Peyer's patch (tissue), 4 donors: ENCODE measurements around the gene PRAMEF18. TPM values are rescaled to one million over a fixed set of nuclear protein-coding genes. Genes with fewer than 3 reads are reported as not detected.
"Not testable (repeated sequence)": the region's sequence is repeated elsewhere in the genome, so short reads cannot be mapped to it uniquely, and the experiment has no call there.

Experiments used
- DNase-seq, 3 donors: peaks; one replicate each; pipeline ENCODE4 v3.0.0-alpha.2; 2017 to 2019
- H3K27ac ChIP-seq, 4 donors: fragments of 200-600 bp; sonication (generic); one replicate each; pipeline ENCODE4 v1.5.1; 2016 to 2019
- H3K27me3 ChIP-seq, 2 donors: fragments of 200-600 bp; sonication (generic); one replicate each; pipeline ENCODE4 v1.5.1; 2019
- H3K36me3 ChIP-seq, 3 donors: fragments of 200-600 bp; sonication (generic); one replicate each; pipeline ENCODE4 v1.5.1; 2016 to 2019
- H3K4me1 ChIP-seq, 4 donors: fragments of 200-600 bp; sonication (generic); one replicate each; pipeline ENCODE4 v1.5.1; 2016 to 2019
- H3K4me3 ChIP-seq, 4 donors: fragments of 200-600 bp; sonication (generic); 1 replicate in 3 of 4; 2 replicates in 1 of 4; pipeline ENCODE4 v1.5.1; 2016 to 2019; ENCODE audit warnings: mild to moderate bottlenecking in 1 of 4
- H3K9me3 ChIP-seq, 4 donors: fragments of 200-600 bp; sonication (generic); one replicate each; pipeline ENCODE4 v1.5.1; 2016 to 2019; ENCODE audit warnings: mild to moderate bottlenecking in 1 of 4
- total RNA-seq, 4 donors: library from RNA; depleted of rRNA; stranded (reverse); fragments of >200 nt; gene quantifications; one replicate each; pipeline ENCODE4 v1.1.0, GENCODE V29; 2016

Gene PRAMEF18, protein sequence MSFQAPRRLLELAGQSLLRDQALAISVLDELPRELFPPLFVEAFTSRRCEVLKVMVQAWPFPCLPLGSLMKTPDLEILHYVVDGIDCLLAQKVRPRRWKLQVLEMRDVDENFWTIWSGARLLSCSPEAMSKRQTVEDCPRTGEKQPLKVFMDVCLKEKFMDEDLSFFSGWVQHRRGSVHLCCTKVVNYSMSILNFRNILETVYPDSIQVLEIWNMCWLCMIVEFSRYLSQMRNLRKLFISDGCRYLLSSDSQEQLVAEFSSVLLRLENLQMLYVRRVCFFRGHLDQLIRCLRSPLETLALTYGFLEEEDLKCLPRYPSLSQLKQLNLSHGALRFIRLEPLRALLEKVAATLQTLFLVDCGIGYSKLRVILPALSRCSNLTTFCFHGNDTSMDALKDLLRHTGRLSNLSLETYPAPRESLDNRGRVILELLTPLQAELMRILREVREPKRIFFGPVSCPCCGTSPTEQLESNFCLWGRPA
- not detected for total RNA-seq

DNA sequence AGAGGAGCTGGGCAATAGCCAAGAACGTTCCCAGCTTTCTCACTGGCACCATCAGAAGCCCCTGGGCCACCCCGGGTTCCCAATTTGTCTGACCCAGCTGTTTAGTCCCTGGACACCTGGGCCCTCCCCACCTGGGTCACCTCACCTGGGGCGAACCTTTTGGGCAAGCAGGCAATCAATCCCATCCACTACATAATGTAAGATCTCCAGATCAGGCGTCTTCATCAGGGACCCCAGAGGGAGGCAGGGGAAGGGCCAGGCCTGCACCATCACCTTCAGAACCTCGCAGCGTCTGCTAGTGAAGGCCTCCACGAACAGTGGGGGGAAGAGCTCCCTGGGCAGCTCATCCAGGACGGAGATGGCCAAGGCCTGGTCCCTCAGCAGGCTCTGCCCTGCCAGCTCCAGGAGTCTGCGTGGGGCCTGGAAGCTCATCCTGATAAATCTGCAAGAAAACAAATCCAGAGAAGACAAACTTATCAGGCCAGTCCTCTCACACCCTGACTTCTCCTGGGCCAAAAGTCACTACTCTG, at the start of gene PRAMEF18:
PRAMEF18 (minus strand) TSS at position 480 of the 530 bp plus-strand sequence; CDS start at position 432, 48 bp downstream.
- DNase-seq, H3K4me3 ChIP-seq, H3K36me3 ChIP-seq, H3K9me3 ChIP-seq, H3K27me3 ChIP-seq, H3K27ac ChIP-seq, H3K4me1 ChIP-seq: not testable (repeated sequence)

DNA sequence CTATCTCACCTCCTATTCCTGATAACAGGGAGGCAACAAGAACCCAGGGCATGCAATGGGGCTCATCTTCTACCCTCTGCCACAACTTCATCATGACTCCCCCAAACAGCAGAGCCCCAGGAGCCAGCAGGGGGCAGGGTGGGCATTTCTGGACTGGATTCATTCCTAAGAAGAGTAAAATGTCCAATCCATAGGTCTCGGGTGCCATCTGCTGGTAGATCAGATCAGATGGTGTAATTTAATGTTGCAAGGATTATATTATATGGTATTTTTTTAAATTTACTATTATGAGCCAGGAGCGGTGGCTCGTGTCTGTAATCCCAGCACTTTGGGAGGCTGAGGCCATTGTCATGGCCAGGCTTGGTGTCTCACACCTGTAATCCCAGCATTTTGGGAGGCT, 39.2 kb upstream of the PRAMEF18 start:
- DNase-seq, H3K4me1 ChIP-seq, H3K27ac ChIP-seq, H3K4me3 ChIP-seq, H3K9me3 ChIP-seq, H3K36me3 ChIP-seq, H3K27me3 ChIP-seq: not testable (repeated sequence)

DNA sequence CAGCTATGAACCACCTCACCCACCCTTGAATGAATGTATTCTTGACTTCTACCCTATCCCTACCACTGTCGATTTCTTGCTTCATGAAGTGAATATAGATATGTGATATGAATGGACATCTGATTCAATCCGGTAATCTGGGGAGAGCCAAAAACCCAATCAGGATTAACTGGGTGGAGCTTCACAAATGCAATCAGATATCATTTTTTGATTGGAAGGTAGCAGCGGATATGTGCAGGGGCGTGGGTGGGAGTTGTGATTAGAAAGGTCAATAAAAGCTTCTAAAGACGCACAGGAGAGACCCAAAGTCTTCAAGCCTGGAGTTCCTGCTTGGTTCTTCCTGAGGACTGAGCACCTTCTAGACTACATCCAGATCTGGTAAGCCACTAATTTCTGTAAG, 27.9 kb upstream of the PRAMEF18 start, which contains the start of gene PRAMEF5:
PRAMEF5 (plus strand) TSS at position 301 of the 400 bp plus-strand sequence. CDS start 5,071 bp downstream, outside the sequence.
- H3K4me3 ChIP-seq, H3K36me3 ChIP-seq, H3K27ac ChIP-seq, H3K27me3 ChIP-seq, H3K9me3 ChIP-seq, H3K4me1 ChIP-seq, DNase-seq: not testable (repeated sequence)

DNA sequence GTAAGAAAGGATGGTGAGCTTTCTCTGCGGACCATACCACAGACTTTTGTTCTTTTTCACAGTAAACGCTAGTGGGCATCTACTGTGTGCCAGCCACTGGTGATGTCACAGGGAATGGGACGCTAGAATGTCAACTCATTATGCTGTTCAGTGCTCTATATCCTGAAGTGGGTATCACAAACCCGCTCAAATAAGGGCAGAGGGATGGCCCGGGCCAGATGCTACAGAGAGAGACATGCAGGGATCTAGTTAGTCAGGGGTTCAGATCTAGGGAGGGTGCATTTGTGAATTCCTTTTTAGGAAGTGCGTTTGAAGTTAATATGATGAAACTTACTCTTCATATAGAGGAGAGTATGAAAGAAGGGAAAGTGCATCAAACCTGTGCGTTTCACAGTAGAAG, 21.2 kb upstream of the PRAMEF18 start:
- H3K4me1 ChIP-seq, H3K27me3 ChIP-seq, DNase-seq, H3K27ac ChIP-seq, H3K4me3 ChIP-seq, H3K9me3 ChIP-seq, H3K36me3 ChIP-seq: not testable (repeated sequence)

DNA sequence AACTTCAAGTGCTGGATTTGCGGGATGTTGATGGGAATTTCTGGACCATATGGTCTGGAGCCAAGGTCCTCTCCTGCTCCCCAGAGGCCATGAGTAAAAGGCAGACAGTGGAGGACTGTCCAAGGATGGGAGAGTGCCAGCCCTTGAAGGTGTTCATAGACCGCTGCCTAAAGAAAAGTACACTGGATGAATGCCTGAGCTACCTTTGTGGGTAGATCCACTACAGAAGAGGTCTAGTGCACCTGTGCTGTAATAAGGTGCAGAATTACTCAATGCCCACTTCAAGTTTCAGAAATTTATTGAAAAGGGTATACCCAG, 20.6 kb upstream of the PRAMEF18 start:
- not testable (repeated sequence) for H3K4me1 ChIP-seq, DNase-seq, H3K36me3 ChIP-seq, H3K4me3 ChIP-seq, H3K9me3 ChIP-seq, H3K27ac ChIP-seq, H3K27me3 ChIP-seq

DNA sequence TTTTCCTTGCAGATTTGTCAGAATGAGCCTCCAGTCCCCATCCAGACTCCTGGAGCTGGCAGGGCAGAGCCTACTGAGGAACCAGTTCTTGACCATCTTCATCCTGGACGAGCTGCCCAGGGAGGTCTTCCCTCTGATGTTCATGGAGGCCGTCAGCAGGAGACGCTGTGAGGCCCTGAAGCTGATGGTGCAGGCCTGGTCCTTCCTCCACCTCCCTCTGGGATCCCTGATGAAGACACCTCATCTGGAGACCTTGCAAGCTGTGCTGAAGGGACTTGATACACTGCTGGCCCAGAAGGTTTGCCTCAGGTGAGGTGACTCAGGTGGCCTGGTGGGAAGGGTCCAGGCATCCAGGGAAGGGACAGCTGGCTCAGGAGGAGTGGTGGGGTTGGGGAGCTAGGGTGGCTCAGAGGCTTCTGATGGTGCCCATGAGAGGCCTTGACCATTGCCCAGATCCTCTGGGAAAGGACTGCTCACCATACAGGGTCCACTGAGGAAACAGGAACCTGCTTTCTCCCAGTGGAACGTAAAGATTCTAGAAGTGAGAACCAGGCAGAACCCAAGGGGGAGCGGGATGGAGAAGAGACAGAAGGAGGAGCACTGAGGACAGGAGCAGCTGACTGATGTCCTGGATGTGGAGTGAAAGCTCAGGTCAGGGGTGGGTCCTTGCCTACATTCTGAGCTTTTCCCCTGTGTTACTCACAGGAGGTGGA, 20.0 kb upstream of the PRAMEF18 start:
- not testable (repeated sequence) for H3K27me3 ChIP-seq, DNase-seq, H3K27ac ChIP-seq, H3K36me3 ChIP-seq, H3K4me1 ChIP-seq, H3K4me3 ChIP-seq, H3K9me3 ChIP-seq

DNA sequence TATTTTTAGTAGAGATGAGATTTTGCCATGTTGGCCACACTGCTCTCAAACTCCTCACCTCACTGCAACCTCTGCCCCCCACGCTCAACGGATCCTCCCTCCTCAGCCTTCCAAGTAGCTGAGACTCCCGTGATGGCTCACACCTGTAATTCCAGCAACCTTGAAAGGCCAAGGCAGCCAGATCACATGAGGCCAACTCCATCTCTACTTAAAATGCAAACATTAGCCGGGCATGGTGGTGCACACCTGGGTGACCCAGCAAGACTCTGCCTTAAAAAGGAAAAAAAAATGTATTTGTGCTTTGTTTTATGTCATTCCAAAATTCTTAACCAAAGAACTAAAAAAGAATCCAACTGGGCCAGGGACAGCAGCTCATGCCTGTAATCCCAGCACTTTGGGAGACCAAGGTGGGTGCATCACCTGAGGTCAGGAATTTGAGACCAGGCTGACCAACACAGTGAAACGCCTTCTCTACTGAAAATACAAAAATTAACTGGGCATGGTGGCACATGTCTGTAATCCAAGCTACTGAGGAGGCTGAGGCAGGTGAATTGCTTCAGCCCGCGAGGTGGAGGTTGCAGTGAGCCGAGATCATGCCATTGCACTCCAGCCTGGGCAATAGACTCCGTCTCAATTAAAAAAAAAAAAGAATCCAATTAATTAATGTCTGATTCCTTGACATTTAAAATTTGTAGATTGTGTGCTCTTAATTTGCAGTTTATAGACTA, 17.7 kb upstream of the PRAMEF18 start:
- DNase-seq, H3K4me3 ChIP-seq, H3K36me3 ChIP-seq, H3K9me3 ChIP-seq, H3K4me1 ChIP-seq, H3K27me3 ChIP-seq, H3K27ac ChIP-seq: not testable (repeated sequence)

DNA sequence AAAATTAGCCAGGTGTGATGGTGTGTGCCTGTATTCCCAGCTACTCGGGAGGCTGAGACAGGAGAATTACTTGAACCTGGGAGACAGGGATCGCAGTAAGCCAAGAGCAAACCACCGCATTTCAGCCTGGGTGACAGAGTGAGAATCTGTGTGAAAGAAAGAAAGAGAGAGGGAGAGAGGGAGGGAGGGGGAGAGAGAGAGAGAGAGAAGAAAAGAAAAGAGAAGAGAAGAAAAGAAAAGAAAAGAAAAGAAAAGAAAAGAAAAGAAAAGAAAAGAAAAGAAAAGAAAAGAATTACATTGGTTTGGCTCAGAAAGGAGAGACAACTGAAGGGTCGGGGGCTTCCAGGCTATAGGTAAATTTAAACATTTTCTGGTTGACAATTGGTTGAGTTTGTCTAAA, 13.7 kb upstream of the PRAMEF18 start:
- H3K4me1 ChIP-seq, H3K36me3 ChIP-seq, DNase-seq, H3K4me3 ChIP-seq, H3K9me3 ChIP-seq, H3K27me3 ChIP-seq, H3K27ac ChIP-seq: not testable (repeated sequence)

DNA sequence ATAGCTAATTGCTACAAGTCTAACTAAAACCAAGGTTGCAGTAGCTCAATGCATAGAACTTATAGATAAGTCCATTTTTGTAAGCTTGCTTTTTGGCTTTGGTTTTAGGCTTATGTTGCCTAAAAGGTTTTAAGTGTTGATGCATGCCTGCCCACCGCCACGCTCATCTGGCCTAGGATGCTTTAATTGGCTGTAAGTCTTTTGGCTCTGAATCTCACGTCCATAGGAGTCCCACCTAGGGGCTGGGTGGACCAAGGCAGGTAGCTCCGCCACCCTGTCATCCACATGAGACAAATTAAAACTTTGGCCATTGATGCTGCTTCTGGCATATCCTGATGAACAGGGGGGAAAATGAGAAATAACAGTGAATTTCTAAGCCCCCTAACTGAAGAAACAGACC, 11.6 kb upstream of the PRAMEF18 start:
- H3K36me3 ChIP-seq, H3K27me3 ChIP-seq, H3K4me3 ChIP-seq, H3K4me1 ChIP-seq, H3K27ac ChIP-seq, DNase-seq, H3K9me3 ChIP-seq: not testable (repeated sequence)

DNA sequence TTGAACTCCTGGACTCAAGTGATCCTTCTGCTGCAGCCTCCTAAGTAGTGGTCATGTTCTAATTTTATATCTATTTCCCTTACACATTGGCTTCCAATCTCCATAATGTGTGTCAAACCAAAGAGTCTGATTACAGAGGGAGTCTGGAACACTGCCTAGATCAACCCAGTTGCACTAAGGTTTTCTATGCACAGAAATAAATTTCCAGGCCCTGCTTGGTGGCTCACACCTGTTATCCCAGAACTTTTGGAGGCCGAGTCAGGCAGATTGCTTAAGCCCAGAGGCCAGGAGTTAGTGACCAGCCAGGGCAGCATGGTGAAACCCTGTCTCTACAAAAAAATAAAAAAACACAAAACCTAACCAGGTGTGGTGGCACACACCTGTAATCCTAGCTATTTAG, 8.1 kb upstream of the PRAMEF18 start:
- not testable (repeated sequence) for H3K27me3 ChIP-seq, DNase-seq, H3K4me1 ChIP-seq, H3K27ac ChIP-seq, H3K9me3 ChIP-seq, H3K36me3 ChIP-seq, H3K4me3 ChIP-seq

DNA sequence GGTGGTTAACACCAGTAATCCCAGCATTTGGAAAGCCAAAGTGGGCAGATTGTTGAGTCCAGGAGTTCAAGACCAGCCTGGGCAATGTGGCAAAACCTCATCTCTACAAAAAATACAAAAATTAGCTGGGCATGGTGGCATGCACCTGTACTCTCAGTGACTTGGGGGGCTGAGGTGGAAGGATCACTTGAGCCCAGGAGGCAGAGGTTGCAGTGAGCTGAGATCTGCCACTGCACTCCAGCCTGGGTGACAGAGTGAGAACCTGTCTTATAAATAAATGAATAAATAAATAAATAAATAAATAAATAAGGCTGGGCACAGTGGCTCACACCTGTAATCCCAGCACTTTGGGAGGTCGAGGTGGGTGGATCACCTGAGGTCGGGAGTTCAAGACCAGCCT, 6.1 kb upstream of the PRAMEF18 start:
- not testable (repeated sequence) for H3K36me3 ChIP-seq, DNase-seq, H3K4me3 ChIP-seq, H3K9me3 ChIP-seq, H3K27me3 ChIP-seq, H3K27ac ChIP-seq, H3K4me1 ChIP-seq

DNA sequence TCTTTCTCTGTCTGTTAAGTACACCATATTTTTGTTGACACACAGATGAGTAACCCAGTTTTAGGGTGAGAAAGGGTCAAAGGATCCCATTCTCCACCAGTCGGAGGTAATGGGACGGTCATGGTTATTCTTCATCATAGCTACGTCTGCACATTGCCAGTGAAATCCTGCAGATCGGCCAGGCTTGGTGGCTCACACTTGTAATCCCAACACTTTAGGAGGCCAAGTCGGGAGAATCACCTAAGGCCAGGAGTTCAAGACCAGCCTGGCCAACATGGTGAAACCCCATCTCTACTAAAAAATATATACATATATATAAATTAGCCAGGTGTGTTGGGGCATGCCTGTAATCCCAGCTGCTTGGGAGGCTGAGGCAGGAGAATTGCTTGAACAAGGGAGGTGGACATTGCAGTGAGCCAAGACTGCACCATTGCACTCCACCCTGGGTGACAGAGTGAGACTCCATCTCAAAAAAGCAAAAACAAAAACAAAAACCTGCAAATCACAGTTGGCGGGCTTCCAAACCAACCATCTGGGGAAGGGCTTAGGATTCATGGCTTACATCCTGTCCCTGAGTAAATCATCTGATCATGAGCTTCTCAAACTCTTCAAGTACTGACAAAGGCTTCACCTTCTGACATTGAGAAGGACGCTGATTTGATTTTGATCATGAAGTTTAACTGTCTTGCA, 5.3 kb upstream of the PRAMEF18 start:
- H3K36me3 ChIP-seq, H3K4me3 ChIP-seq, H3K27me3 ChIP-seq, H3K9me3 ChIP-seq, H3K27ac ChIP-seq, H3K4me1 ChIP-seq, DNase-seq: not testable (repeated sequence)

DNA sequence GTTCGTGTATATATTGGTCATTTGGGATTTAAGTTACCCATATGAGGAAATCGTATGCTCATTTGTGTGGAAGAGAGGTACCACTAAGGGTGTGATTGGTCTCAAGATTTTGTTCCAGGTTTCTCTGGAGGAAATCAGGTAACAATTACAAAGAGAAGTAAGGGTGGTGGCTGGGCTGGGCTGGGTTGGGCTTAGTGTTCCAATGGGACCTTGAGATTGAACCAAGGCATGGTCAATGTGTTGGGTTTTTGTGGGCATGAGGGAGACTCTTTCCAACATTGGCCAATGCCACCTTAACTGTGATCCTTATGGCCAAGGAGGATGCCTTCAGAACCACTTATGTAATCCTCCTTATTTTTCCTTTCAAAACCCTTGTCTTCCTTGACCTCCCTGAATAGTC, 4.6 kb upstream of the PRAMEF18 start:
- not testable (repeated sequence) for H3K9me3 ChIP-seq, H3K36me3 ChIP-seq, H3K27me3 ChIP-seq, H3K4me1 ChIP-seq, H3K4me3 ChIP-seq, H3K27ac ChIP-seq, DNase-seq

DNA sequence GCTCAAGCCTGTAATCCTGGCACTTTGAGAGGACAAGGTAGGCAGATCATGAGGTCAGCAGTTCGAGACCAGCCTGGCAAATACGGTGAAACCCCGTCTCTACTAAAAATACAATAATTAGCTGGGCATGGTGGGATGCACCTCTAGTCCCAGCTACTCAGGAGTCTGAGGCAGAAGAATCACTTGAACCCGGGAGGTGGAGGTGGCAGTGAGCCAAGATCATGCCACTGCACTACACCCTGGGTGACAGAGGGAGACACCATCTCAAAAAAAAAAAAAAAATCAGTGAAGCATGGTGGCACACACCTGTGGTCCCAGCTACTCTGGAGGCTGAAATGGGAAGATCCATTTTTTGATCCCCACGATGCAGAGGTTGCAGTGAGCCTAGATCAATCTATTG, 4.1 kb upstream of the PRAMEF18 start:
- not testable (repeated sequence) for H3K4me3 ChIP-seq, H3K9me3 ChIP-seq, H3K36me3 ChIP-seq, H3K27ac ChIP-seq, DNase-seq, H3K4me1 ChIP-seq, H3K27me3 ChIP-seq
